Fibroblast of the aortic adventitia (primary cell): ENCODE data around the gene CALD1. TPM values are rescaled to one million over a fixed set of nuclear protein-coding genes. Genes with fewer than 3 reads are reported as not detected.

Experiments used
- DNase-seq: peaks from one replicate; pipeline ENCODE4 v3.0.0-alpha.2; 2010; ENCODE audit warnings: low read depth
- H3K4me3 ChIP-seq: 2 replicates; pipeline ENCODE4 v1.5.1; 2011; ENCODE audit warnings: low read depth, mild to moderate bottlenecking, control low read depth, low read length, moderate library complexity
- CTCF ChIP-seq: IDR thresholded peaks from 2 replicates; pipeline ENCODE4 v1.5.1; 2011; ENCODE audit warnings: mild to moderate bottlenecking, low read length, control low read depth, inconsistent platforms; ENCODE audit not compliant: insufficient read depth
- total RNA-seq: library from RNA; depleted of rRNA; stranded (reverse); fragments of >200 nt; gene quantifications from 2 replicates; pipeline ENCODE4 v1.2.3, GENCODE V29; 2012; ENCODE audit warnings: low replicate concordance

Gene CALD1
- total RNA-seq, 1 donor, result 201 TPM

DNA sequence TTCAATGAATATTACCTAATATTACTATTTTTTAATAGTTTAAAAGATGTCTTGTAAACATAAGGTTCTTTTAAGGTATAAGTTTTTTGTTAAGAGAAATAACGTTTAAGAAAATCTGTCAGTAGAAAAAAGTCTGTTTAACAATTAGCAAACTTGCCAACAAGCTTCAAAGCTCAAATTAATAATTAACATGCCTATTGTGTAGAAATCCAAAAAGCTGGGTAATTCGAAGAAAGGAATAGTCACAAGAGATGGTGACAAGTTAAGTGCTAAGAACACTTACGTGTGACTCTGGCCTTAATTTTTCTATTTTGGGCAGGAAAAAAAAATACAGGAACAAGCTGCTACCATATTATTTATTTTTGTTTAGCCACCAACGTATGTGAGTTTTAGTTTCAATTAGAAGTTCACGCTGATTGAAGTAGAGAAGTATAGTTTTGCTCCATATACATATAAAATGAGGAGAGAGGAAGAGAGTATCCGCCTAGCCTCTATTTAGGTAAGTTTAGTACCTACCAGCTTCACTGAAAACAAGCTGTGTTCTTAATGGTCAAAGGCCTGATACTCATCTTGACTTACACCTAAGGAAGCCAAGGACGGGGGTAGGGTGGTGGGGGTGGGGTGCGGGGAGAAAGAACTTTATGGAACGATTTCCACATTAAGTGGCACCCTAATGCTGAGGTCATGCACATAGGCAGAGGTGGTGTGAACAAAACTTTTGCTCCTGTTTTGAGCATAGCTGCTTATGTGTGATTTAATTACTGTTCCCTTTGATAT lies 163.4 kb downstream of the CALD1 start:
- no peak for TF ChIP-seq CTCF
- no peak overlapping the region for H3K4me3 ChIP-seq
- no peak for DNase-seq

GRCh38 chr7:134943785-134944400 lies 164.5 kb downstream of the CALD1 start:
- DNase-seq, result peak; percentile 48
- no peak for TF ChIP-seq CTCF
- no peak overlapping the region for H3K4me3 ChIP-seq

- H3K4me3 ChIP-seq, result no peak overlapping the region
- no peak for TF ChIP-seq CTCF
- DNase-seq, result no peak
Observed at GRCh38 chr7:134945691-134946090, 166.3 kb downstream of the CALD1 start.

DNA sequence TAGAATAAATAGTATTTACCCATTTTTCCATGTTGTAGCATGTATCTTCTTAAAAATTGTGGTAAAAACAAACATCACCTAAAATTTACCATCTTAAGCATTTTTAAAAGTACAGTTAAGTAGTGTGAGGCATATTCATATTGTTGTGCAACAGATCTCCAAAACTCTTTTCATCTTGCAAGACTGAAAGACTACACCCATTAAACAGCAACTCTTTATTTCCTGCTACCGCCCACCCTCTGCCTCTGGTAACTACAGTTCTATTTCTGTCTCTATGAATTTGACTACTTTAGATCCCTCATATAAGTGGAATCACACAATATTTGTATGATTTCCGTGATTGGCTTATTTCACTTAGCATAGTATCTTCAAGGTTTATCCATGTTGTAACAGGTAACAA lies 166.8 kb downstream of the CALD1 start:
- TF ChIP-seq CTCF, result no peak
- DNase-seq, result peak; percentile 48
- H3K4me3 ChIP-seq, result no peak overlapping the region

GRCh38 chr7:134947329-134947728 lies 167.9 kb downstream of the CALD1 start:
- DNase-seq, result no peak
- TF ChIP-seq CTCF, result no peak
- no peak overlapping the region for H3K4me3 ChIP-seq

DNA sequence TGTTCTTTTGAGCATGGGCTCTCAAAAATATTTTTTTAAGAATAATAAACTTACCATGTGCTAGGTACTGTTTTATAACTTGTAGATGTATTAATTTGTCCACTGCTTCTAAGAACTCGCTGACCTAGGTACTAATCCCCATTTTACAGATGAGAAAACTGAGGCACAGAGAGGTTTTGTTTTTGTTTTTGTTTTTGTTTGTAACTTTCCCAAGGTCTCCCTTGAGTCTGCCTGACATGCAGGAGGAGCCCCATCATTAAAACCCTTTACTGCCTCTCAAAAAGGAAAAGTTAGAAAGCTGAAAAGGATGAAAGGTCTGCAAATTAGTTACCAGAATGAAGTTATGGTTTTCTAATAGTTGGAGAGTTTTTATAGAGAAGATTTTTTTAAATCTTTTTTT lies 168.4 kb downstream of the CALD1 start:
- H3K4me3 ChIP-seq, result no peak overlapping the region

More for the DNA sequence above, 168.4 kb downstream of the CALD1 start:
- no peak for DNase-seq
- no peak for TF ChIP-seq CTCF
